Stomach (tissue), 9 donors: ENCODE data around the gene TCEA2. TPM values are rescaled to one million over a fixed set of nuclear protein-coding genes. Genes with fewer than 3 reads are reported as not detected.
A peak's percentile ranks its signal among the peaks of the same experiment; 100 is the strongest.

Experiments used
- DNase-seq, 2 donors: peaks; one replicate each; pipeline versions ENCODE4 v3.0.0 to v3.0.0-alpha.2; 2013 to 2019
- H3K27ac ChIP-seq, 5 donors: fragments of 200-600 bp in 4 of 5; sonication (generic) in 4 of 5; one replicate each; pipeline ENCODE4 v1.5.1; 2013 to 2019; ENCODE audit warnings: mild to moderate bottlenecking in 1 of 5, moderate library complexity in 1 of 5
- H3K27me3 ChIP-seq, 3 donors: fragments of 200-600 bp; sonication (generic); one replicate each; pipeline ENCODE4 v1.5.1; 2017 to 2019; ENCODE audit warnings: mixed run types in 1 of 3
- H3K36me3 ChIP-seq, 4 donors: fragments of 200-600 bp; sonication (generic); 1 replicate in 3 of 4; 2 replicates in 1 of 4; pipeline ENCODE4 v1.5.1; 2016 to 2019
- H3K4me1 ChIP-seq, 4 donors: fragments of 200-600 bp; sonication (generic); one replicate each; pipeline ENCODE4 v1.5.1; 2016 to 2019
- H3K4me3 ChIP-seq, 4 donors: fragments of 200-600 bp; sonication (generic) in 3 of 4; one replicate each; pipeline ENCODE4 v1.5.1; 2016 to 2019; ENCODE audit warnings: mild to moderate bottlenecking in 1 of 4
- H3K9me3 ChIP-seq, 4 donors: fragments of 200-600 bp; sonication (generic); one replicate each; pipeline ENCODE4 v1.5.1; 2016 to 2019
- EP300 ChIP-seq: sonication (generic); formaldehyde crosslinking; IDR thresholded peaks from one replicate; pipeline ENCODE4 v1.6.1; 2017; ENCODE audit warnings: antibody characterized with exemption
- POLR2A ChIP-seq, 4 donors: fragments of 450-650 bp; IDR thresholded peaks; one replicate each; pipeline ENCODE4 v1.6.1; 2016; ENCODE audit warnings: antibody characterized with exemption in 4 of 4, control low read depth in 2 of 4, mild to moderate bottlenecking in 1 of 4, moderate library complexity in 1 of 4
- POLR2AphosphoS5 ChIP-seq, 3 donors: sonication (generic); formaldehyde crosslinking; IDR thresholded peaks; one replicate each; pipeline ENCODE4 v1.6.1; 2016; ENCODE audit warnings: antibody characterized with exemption in 3 of 3
- WGBS, 5 donors: extraction: QIAGEN DNeasy Blood & Tissue Kit in 3 of 5; methylation state at CpG; one replicate each; pipeline versions ENCODE4 v1.1.5 to v1.1.7; 2013 to 2018; 5-methylcytosine and 5-hydroxymethylcytosine counted together
- intact Hi-C: fragments of 100-400 bp; cut with DNase I; formaldehyde crosslinking; loops from one replicate; pipeline ENCODE4 v1.15.1; 2023; ENCODE audit warnings: low total_unique reads
- polyA plus RNA-seq, 3 donors: library from polyadenylated mRNA; stranded (reverse); fragments of 200-250 nt; gene quantifications; one replicate each; pipeline ENCODE4 v1.2.3, GENCODE V29; 2013
- total RNA-seq, 5 donors: library from RNA; depleted of rRNA; stranded (reverse); fragments of >200 nt; gene quantifications; one replicate each; pipeline versions ENCODE4 v1.1.0 to v1.2.3, GENCODE V29; 2014 to 2016
- TF ChIP-seq, protein P1 (sequence below), 7 experiments: fragments of 450-650 bp in 4 of 7; fragments of 200-600 bp in 3 of 7; sonication (generic) in 3 of 7; IDR thresholded peaks; one replicate each; pipeline ENCODE4 v1.5.1; 2016 to 2019; ENCODE audit warnings: antibody characterized with exemption in 7 of 7, control low read depth in 2 of 7, mild to moderate bottlenecking in 1 of 7
- donor health status: healthy with polysubstance abuse.
- donor health status: Bipolar disorder and iron deficiency.
- donor health status: healthy.

The TCEA2 gene
- total and polyA plus RNA-seq, 8 donors = 3.1 to 35.5 (median 26.0) TPM

- TF ChIP-seq, protein P1, sequence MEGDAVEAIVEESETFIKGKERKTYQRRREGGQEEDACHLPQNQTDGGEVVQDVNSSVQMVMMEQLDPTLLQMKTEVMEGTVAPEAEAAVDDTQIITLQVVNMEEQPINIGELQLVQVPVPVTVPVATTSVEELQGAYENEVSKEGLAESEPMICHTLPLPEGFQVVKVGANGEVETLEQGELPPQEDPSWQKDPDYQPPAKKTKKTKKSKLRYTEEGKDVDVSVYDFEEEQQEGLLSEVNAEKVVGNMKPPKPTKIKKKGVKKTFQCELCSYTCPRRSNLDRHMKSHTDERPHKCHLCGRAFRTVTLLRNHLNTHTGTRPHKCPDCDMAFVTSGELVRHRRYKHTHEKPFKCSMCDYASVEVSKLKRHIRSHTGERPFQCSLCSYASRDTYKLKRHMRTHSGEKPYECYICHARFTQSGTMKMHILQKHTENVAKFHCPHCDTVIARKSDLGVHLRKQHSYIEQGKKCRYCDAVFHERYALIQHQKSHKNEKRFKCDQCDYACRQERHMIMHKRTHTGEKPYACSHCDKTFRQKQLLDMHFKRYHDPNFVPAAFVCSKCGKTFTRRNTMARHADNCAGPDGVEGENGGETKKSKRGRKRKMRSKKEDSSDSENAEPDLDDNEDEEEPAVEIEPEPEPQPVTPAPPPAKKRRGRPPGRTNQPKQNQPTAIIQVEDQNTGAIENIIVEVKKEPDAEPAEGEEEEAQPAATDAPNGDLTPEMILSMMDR (IDR thresholded peaks at IDR 0.05) = no peak
- no peak for TF ChIP-seq POLR2AphosphoS5 (IDR thresholded peaks at IDR 0.05)
- TF ChIP-seq POLR2A (IDR thresholded peaks at IDR 0.05) = no peak
- TF ChIP-seq EP300 = no peak
- Histone ChIP-seq H3K4me1 (peaks cover 32 to 52% (median 50%) of the 10 kb centered on the region in 4 donors), H3K4me3 (peak overlapping the region in 1 of 4 donors; percentile 50), H3K36me3 (no peaks in the 10 kb centered on the region), H3K27me3 (peaks cover 6 to 99% (median 75%) of the 10 kb centered on the region in 3 donors), H3K27ac (peak overlapping the region in 4 of 5 donors; percentile 45 to 61 (median 48)), H3K9me3 (no peaks in the 10 kb centered on the region)
- intact Hi-C loops = no loop called here
- DNase-seq = no peak
- 47 to 84% (median 60%) methylated on average over 8 to 15 of the region's 15 CpGs for WGBS, 5 donors
Observed at GRCh38 chr20:64041040-64041780, 21.8 kb upstream of the TCEA2 start.

DNA sequence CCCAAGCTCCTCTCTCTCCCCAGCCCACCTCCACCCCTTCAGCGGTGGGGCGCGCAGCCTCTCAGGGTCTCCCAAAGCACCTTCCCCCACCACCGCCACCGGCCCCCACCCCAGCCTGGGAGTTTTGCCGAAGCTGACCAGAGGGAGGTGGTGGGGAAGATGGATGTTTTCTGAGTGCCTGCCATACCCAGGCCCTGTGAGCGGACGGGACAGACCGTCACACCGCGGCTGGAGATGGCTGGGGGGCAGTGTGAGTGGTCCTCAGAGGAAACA is 21.3 kb upstream of the TCEA2 start:
- TF ChIP-seq POLR2AphosphoS5 (IDR thresholded peaks at IDR 0.05) (no peak), EP300 (no peak), POLR2A (IDR thresholded peaks at IDR 0.05) (no peak)
- TF ChIP-seq, protein P1 (IDR thresholded peaks at IDR 0.05) = no peak
- Histone ChIP-seq H3K27me3 (peaks cover 8 to 99% (median 75%) of the 10 kb centered on the region in 3 donors), H3K9me3 (no peaks in the 10 kb centered on the region), H3K4me3 (peak overlapping the region in 3 of 4 donors; percentile 37 to 50 (median 41)), H3K4me1 (peaks cover 32 to 52% (median 47%) of the 10 kb centered on the region in 4 donors), H3K27ac (peak overlapping the region in 4 of 5 donors; percentile 45 to 77 (median 48)), H3K36me3 (no peaks in the 10 kb centered on the region)
- WGBS, 5 donors = 17 to 28% (median 25%) methylated on average over 11 of the region's 11 CpGs; no CpG with 5 or more reads in 1 of the 5 donors
- DNase-seq = no peak
- intact Hi-C loops = no loop called here

GRCh38 chr20:64042054-64042781 is 20.8 kb upstream of the TCEA2 start:
- TF ChIP-seq POLR2AphosphoS5 (IDR thresholded peaks at IDR 0.05) (no peak), POLR2A (IDR thresholded peaks at IDR 0.05) (no peak)
- TF ChIP-seq, protein P1 (IDR thresholded peaks at IDR 0.05) = no peak
- peaks cover 32 to 52% (median 45%) of the 10 kb centered on the region in 4 donors for H3K4me1 ChIP-seq
- H3K27me3 ChIP-seq = peaks cover 13 to 99% (median 75%) of the 10 kb centered on the region in 3 donors
- intact Hi-C loops = no loop called here
- H3K27ac ChIP-seq = peak overlapping the region in 4 of 5 donors; percentile 45 to 77 (median 58)
- DNase-seq = peak in 1 of 2 donors; percentile 57
- WGBS, 5 donors = 1 to 5% (median 3%) methylated on average over 8 to 55 of the region's 55 CpGs
- no peaks in the 10 kb centered on the region for H3K36me3 ChIP-seq
- no peaks in the 10 kb centered on the region for H3K9me3 ChIP-seq
- H3K4me3 ChIP-seq = peak overlapping the region; percentile 37 to 50 (median 40)

DNA sequence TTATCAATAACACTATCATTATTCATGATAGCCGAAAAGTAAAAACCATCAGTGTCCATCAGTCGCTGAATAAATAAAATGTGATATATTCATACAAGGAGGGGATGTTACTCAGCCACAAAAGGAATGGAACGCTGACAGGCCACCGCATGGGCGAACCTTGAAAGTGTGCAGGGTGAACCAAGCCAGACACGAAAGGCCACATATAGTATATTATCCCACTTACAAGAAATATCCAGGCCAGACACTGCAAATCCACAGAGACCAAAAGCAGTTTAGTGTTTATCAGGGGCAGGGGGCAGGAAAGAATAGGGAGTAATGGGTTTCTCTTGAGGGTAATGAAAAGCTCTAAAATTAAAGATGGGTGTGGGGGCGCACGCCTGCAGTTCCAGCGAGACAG is 19.2 kb upstream of the TCEA2 start:
- no peak overlapping the region for H3K27ac ChIP-seq
- no peaks in the 10 kb centered on the region for H3K36me3 ChIP-seq
- 79 to 84% (median 81%) methylated on average over 9 of the region's 9 CpGs for WGBS, 5 donors
- intact Hi-C loops = no loop called here
- H3K4me3 ChIP-seq = no peak overlapping the region
- peaks cover 20 to 99% (median 75%) of the 10 kb centered on the region in 3 donors for H3K27me3 ChIP-seq
- DNase-seq = no peak
- TF ChIP-seq EP300 (no peak), POLR2A (IDR thresholded peaks at IDR 0.05) (no peak), POLR2AphosphoS5 (IDR thresholded peaks at IDR 0.05) (no peak)
- TF ChIP-seq, protein P1 (IDR thresholded peaks at IDR 0.05) = no peak
- H3K9me3 ChIP-seq = no peaks in the 10 kb centered on the region
- peaks cover 26 to 44% (median 41%) of the 10 kb centered on the region in 4 donors for H3K4me1 ChIP-seq
